PFSK-1 (cell line): ENCODE data around the gene RFX4.

Source experiments
- POLR2AphosphoS5 ChIP-seq: IDR thresholded peaks from 2 replicates; pipeline ENCODE4 v1.6.1; 2012; ENCODE audit warnings: low read depth, mild to moderate bottlenecking, control low read depth, low read length, moderate library complexity
- SIN3A ChIP-seq: IDR thresholded peaks from 2 replicates; pipeline ENCODE4 v1.6.1; 2012; ENCODE audit warnings: mild to moderate bottlenecking, low read length, moderate library complexity, borderline replicate concordance; ENCODE audit not compliant: insufficient read depth
- TAF1 ChIP-seq: IDR thresholded peaks from 2 replicates; pipeline ENCODE4 v1.6.1; 2012; ENCODE audit warnings: low read length, control low read depth, borderline replicate concordance; ENCODE audit not compliant: insufficient read depth
- TF ChIP-seq, protein P1 (sequence below), 2 experiments: IDR thresholded peaks; 2 replicates each; pipeline versions ENCODE4 v1.6.1 to v1.8.0; 2011 to 2012; ENCODE audit warnings: low read depth in 2 of 2, low read length in 2 of 2, control low read depth in 1 of 2, inconsistent platforms in 1 of 2, mild to moderate bottlenecking in 1 of 2, moderate library complexity in 1 of 2; ENCODE audit not compliant: insufficient read depth in 1 of 2

DNA sequence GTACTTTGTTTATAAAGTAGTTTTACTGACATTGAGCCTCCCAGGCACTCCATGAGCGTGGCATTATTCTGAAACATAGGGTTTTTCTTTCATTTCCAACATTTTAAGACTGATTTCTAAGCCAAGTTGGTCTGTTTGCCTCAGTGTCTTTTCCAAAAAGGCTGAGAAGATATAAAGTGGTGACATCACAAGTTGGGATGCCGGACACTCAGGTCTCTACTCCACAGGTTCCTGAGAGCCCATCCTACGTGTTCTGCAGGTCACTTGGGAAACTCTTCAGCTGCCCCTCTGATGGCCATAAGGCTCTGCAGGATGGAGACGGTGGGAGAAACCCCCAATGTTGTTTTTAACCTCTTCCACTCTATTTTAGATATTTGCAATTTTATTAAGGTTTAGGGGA, 6.0 kb downstream of the RFX4 start:
- TF ChIP-seq TAF1 (no peak), SIN3A (no peak), POLR2AphosphoS5 (no peak)
- TF ChIP-seq, protein P1, sequence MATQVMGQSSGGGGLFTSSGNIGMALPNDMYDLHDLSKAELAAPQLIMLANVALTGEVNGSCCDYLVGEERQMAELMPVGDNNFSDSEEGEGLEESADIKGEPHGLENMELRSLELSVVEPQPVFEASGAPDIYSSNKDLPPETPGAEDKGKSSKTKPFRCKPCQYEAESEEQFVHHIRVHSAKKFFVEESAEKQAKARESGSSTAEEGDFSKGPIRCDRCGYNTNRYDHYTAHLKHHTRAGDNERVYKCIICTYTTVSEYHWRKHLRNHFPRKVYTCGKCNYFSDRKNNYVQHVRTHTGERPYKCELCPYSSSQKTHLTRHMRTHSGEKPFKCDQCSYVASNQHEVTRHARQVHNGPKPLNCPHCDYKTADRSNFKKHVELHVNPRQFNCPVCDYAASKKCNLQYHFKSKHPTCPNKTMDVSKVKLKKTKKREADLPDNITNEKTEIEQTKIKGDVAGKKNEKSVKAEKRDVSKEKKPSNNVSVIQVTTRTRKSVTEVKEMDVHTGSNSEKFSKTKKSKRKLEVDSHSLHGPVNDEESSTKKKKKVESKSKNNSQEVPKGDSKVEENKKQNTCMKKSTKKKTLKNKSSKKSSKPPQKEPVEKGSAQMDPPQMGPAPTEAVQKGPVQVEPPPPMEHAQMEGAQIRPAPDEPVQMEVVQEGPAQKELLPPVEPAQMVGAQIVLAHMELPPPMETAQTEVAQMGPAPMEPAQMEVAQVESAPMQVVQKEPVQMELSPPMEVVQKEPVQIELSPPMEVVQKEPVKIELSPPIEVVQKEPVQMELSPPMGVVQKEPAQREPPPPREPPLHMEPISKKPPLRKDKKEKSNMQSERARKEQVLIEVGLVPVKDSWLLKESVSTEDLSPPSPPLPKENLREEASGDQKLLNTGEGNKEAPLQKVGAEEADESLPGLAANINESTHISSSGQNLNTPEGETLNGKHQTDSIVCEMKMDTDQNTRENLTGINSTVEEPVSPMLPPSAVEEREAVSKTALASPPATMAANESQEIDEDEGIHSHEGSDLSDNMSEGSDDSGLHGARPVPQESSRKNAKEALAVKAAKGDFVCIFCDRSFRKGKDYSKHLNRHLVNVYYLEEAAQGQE (IDR thresholded peaks at IDR 0.05; ENCODE audit: insufficient read depth in 1 of 2, low read depth in 2 of 2, low read length in 2 of 2) = no peak
